ENCODE data around the gene PAM.

DNA sequence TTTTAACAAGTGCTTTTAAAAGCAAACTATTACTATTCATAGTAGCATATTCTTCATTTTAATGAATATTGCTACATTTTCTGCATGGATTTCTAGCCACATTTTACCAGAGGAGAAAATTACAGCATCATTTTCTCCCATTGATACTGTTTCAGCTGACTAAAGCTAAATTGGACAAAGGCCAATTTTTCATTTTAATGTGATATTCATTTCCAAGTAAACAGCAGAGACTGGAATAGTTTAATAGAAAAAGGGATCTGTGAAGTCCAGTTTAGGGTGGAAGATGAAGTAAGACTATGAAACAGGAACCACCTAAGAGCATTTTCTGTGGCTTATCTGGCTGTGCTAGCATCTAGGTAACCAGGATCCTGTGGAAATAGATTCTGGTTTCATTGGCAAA lies 236.7 kb downstream of the PAM start:
- TF ChIP-seq, protein P1, sequence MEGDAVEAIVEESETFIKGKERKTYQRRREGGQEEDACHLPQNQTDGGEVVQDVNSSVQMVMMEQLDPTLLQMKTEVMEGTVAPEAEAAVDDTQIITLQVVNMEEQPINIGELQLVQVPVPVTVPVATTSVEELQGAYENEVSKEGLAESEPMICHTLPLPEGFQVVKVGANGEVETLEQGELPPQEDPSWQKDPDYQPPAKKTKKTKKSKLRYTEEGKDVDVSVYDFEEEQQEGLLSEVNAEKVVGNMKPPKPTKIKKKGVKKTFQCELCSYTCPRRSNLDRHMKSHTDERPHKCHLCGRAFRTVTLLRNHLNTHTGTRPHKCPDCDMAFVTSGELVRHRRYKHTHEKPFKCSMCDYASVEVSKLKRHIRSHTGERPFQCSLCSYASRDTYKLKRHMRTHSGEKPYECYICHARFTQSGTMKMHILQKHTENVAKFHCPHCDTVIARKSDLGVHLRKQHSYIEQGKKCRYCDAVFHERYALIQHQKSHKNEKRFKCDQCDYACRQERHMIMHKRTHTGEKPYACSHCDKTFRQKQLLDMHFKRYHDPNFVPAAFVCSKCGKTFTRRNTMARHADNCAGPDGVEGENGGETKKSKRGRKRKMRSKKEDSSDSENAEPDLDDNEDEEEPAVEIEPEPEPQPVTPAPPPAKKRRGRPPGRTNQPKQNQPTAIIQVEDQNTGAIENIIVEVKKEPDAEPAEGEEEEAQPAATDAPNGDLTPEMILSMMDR (IDR thresholded peaks at IDR 0.05) = no peak
- TF ChIP-seq POLR2A (IDR thresholded peaks at IDR 0.05) = no peak
